GM18858 (cell line): ENCODE measurements around the gene GATA2.

ENCODE experiments used
- ATAC-seq: cut with Tn5 transposase; IDR thresholded peaks from one replicate; pipeline ENCODE4 v1.9.1; 2021; ENCODE audit not compliant: unreplicated experiment

GATA2 gene

GRCh38 chr3:128492671-128493569 is at the start of gene GATA2:
Gene GATA2 (minus strand): TSS chr3:128493201. CDS start chr3:128487031, 6,170 bp downstream.
- ATAC-seq, result no peak

- no peak for ATAC-seq
These were observed 48.2 kb upstream of the GATA2 start for GRCh38 chr3:128541246-128541645.

- no peak for ATAC-seq
These were observed 46.4 kb upstream of the GATA2 start for GRCh38 chr3:128539376-128539775.

GRCh38 chr3:128537091-128537703 is 44.2 kb upstream of the GATA2 start:
- ATAC-seq, result no peak

GRCh38 chr3:128532012-128532983 is 39.3 kb upstream of the GATA2 start:
- no peak for ATAC-seq

GRCh38 chr3:128524374-128525299 is 31.6 kb upstream of the GATA2 start:
- ATAC-seq, result no peak

DNA sequence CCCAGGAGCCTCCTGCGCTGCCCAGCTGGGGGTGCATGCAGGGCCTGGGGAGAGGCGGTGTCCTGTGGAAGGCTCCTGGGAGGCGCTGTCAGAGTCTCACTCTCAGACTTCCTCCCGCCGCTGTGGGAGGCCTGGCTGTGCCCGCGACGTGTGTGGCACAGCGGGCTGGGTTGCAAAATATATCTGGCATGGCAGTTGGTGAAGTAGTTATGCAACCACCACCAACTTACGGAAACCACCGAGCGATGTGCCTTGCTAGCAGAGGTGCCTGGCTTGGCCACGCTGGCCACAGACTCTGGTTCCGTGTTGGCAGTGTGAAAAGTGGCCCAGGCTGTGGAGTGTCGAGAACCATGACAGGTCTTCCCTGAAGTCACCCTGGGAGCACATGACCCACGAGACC is 30.6 kb upstream of the GATA2 start:
- no peak for ATAC-seq

DNA sequence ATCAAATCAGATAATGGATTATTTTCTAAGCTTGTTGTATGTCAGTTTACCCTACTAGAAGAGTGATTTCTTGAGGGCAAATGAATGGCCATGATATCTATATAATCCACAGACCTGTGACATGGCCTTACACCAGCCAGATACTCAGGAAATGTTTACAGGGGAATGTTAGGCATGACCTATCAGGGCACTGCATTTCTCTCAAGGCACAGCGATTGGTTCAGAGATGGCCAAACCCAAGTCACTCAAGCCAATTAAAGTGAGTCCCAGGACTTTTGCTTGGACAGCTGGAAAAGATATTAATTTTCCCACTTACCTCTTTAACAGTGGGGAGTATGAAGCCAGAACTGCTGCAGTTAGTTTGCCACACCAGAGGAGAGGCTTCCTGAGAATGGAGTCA is 28.7 kb upstream of the GATA2 start:
- ATAC-seq, result no peak

- no peak for ATAC-seq
These were observed 25.8 kb upstream of the GATA2 start for GRCh38 chr3:128518587-128519490.

DNA sequence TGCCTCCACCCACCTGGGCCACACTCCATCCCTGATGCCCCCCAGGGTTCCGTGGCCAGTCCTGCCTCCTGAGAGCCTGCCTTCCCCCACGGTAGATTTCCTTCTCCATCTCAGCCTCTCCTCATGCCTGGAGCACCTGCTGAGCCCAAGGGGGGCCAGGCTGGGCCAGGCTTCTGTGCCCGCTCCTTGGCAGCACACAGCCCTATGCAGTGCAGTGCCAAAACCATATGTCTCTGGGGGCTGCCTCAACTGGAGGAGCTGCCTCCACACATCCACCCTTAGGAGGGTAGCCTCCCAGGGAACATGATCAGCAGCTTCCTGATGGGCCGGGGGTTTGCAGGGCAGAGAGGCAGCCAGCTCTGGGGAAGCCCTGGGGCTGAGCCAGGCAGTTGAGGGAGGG is 24.6 kb upstream of the GATA2 start:
- ATAC-seq, result no peak

DNA sequence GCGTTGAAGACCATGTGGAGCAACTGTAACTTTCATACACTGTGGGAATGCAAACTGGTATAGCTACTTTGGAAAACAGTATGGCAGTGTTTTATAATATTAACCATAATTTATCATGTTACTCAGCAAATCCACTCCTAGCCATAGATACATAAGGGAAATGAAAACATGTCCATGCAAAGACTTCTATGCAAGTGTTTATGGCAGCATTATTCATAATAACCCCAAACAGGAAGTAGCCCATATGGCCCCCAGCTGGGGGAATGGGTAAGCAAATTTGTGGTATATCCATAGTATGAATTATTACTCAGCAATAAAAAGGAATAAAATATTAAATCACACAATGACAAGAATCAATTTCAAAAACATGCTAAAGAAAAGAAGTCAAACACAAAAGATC is 23.0 kb upstream of the GATA2 start:
- ATAC-seq, result no peak

DNA sequence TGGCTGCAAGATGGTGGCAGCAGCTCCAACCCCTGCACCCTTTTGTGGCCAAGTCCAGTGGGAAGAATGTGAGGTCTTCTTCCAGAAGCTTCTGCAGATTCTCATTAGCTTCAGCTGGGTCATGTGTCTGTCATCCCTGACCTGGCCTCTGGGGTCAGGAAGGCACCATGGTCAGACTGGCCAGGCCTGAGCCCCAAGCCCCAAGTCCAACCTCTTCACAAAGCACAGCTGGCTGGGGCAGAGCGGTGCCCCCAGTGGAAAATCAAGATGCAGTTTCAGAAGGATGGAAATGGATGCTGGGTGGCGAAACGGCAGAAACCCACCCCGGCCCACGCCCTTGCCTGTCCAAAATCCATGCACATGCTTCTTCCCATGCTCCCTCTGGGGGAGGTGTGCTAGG is 15.9 kb upstream of the GATA2 start:
- ATAC-seq, result no peak

DNA sequence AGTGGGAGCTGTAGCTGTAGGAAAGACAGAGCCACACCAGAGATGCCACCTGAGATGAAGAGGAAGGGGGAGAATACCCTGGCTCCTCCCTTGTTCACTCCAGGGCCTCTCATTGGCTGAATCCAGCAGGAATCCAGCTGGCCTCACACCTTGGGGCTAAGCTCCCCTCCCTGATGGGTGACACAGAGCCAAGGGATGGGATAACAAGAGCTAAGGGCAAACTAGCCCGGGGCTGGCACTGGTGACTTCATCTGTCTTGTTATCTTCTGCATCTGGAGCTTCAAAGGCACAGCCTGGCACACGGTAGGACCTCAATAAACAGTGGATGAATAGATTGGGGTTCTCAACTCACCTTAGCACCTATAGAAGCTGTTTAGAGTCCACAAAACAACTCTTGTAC is 13.8 kb upstream of the GATA2 start:
- ATAC-seq, result no peak

DNA sequence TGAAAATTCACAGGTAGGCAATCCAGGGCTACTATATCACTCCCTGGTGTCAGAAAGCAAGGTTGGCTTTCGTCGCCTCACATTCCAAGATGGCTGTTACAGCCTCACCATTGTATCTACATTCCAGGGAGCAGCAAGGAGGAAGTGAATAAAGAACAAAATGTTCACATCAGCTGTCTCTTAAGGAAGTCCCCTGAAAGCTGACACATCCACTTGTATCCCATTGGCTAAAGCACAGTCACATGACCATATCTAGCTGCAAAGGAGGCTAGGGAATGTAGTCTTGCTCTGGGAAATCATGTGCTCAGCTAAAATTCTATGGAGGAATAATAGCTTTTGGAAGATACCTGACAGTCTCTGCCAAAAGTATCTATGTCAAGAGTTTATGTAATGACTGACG is 12.8 kb upstream of the GATA2 start:
- no peak for ATAC-seq

GRCh38 chr3:128504963-128505730 is 12.1 kb upstream of the GATA2 start:
- no peak for ATAC-seq

DNA sequence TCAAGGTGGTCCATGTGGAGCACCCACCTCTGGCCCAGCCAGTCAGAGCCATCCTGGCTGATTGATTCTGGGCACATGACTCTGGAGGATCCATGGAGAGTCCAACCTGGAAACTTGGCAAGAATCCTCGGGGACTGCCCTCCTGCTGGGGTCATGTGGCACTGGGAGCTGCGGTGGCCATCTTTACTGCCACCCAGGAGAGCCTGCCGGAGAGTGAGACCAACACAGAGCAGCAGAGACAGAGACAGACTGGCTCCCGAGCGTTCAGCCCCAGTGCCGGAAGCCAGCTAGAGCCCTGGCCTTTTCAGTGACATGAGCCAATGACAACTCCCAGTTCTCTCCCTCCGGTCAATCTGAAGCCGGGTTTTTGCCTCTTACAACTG is 11.5 kb upstream of the GATA2 start:
- no peak for ATAC-seq

GRCh38 chr3:128503751-128504532 is 10.9 kb upstream of the GATA2 start:
- no peak for ATAC-seq

DNA sequence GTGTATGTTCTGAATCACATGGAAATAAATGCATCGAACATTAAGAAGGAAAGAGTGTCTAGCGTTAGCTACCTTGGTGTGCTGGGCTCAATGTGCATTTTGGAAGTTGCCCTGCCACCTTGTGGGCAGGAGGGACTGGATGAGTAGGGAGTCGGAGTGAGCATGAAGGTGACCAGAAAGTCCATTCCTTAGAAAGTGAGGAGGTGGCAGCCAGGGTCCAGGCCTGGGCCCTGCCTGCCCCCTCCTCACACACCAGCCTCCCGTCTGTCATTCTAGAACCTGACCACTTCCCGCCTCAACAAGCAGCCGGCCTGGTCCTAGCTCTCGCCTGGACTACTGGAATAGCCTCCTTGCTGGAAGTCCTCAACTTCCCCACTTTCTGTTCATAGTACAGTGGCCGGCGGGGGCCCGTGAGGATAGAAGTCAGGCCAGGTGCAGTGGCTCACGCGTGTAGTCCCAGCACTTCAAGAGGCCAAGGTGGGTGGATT is 10.2 kb upstream of the GATA2 start:
- ATAC-seq, result no peak
